SU-DHL-6 (cell line): ENCODE measurements around the gene CCDC7.
"Not testable (repeated sequence)": the region's sequence is repeated elsewhere in the genome, so short reads cannot be mapped to it uniquely, and the experiment has no call there.

ENCODE experiments used
- H2AFZ ChIP-seq: fragments of 200-600 bp; sonication (generic); 2 replicates; pipeline ENCODE4 v1.6.1; 2014; ENCODE audit warnings: low read depth, mild to moderate bottlenecking, moderate library complexity, mixed read lengths, antibody characterized with exemption, low read length; ENCODE audit not compliant: severe bottlenecking
- H3F3A ChIP-seq: fragments of 200-600 bp; shearing (Covaris generic); 2 replicates; pipeline ENCODE4 v1.6.0; 2016; ENCODE audit warnings: antibody characterized with exemption, mild to moderate bottlenecking; ENCODE audit not compliant: insufficient read depth
- H3K27ac ChIP-seq: fragments of 200-600 bp; sonication (generic); 2 replicates; pipeline ENCODE4 v1.5.1; 2016; ENCODE audit warnings: low read depth, mild to moderate bottlenecking, low read length, moderate library complexity, mixed read lengths
- H3K27me3 ChIP-seq: fragments of 200-600 bp; sonication (generic), shearing (Covaris generic); 2 replicates; pipeline ENCODE4 v1.6.0; 2014; ENCODE audit warnings: mild to moderate bottlenecking, low read length
- H3K36me3 ChIP-seq: fragments of 200-600 bp; sonication (generic); 2 replicates; pipeline ENCODE4 v1.6.1; 2014; ENCODE audit warnings: mild to moderate bottlenecking, low read length, mixed read lengths
- H3K4me2 ChIP-seq: fragments of 300-600, 200-600 bp; shearing (Covaris generic), sonication (generic); 2 replicates; pipeline ENCODE4 v1.6.0; 2014; ENCODE audit warnings: low read length, low read depth, mild to moderate bottlenecking; ENCODE audit not compliant: poor library complexity, severe bottlenecking
- H3K4me3 ChIP-seq: fragments of 200-600 bp; sonication (generic); 2 replicates; pipeline ENCODE4 v1.5.1; 2014; ENCODE audit warnings: antibody characterized with exemption, low read length, mild to moderate bottlenecking, mixed read lengths; ENCODE audit not compliant: insufficient read depth, poor library complexity, severe bottlenecking
- H3K79me2 ChIP-seq: fragments of 200-600 bp; sonication (generic); 2 replicates; pipeline ENCODE4 v1.6.1; 2014; ENCODE audit warnings: mild to moderate bottlenecking, low read length, moderate library complexity; ENCODE audit not compliant: insufficient read depth
- H3K9ac ChIP-seq: fragments of 200-600 bp; sonication (generic); 2 replicates; pipeline ENCODE4 v1.7.0; 2014; ENCODE audit warnings: mild to moderate bottlenecking, low read length
- H3K9me2 ChIP-seq: fragments of 200-600 bp; sonication (generic); replicated peaks from 2 replicates; pipeline ENCODE4 v1.6.1; 2014; ENCODE audit warnings: low read length; ENCODE audit not compliant: insufficient read depth
- H3K9me3 ChIP-seq: fragments of 200-600 bp; sonication (generic); 2 replicates; pipeline ENCODE4 v1.6.1; 2014; ENCODE audit warnings: low read length, mixed read lengths; ENCODE audit not compliant: insufficient read depth
- H4K20me1 ChIP-seq: fragments of 200-600 bp; sonication (generic); 2 replicates; pipeline ENCODE4 v1.6.1; 2014; ENCODE audit warnings: low read depth, mild to moderate bottlenecking, antibody characterized with exemption, low read length, moderate library complexity, mixed read lengths
- CTCF ChIP-seq: fragments of 200-600 bp; sonication (generic); IDR thresholded peaks from one replicate; pipeline ENCODE4 v1.5.1; 2017; ENCODE audit warnings: antibody characterized with exemption, mild to moderate bottlenecking, low read length, moderate library complexity; ENCODE audit not compliant: insufficient read depth, poor library complexity, severe bottlenecking
- EZH2phosphoT487 ChIP-seq: fragments of 200-600 bp; sonication (generic), shearing (Covaris generic); conservative IDR thresholded peaks from 2 replicates; pipeline ENCODE4 v1.6.1; 2018; ENCODE audit warnings: mild to moderate bottlenecking, antibody characterized with exemption, low read length, moderate library complexity, mixed read lengths

The CCDC7 gene

GRCh38 chr10:32906595-32906994 is 460.7 kb downstream of the CCDC7 start:
- no peaks in the 10 kb centered on the region for H3F3A ChIP-seq

DNA sequence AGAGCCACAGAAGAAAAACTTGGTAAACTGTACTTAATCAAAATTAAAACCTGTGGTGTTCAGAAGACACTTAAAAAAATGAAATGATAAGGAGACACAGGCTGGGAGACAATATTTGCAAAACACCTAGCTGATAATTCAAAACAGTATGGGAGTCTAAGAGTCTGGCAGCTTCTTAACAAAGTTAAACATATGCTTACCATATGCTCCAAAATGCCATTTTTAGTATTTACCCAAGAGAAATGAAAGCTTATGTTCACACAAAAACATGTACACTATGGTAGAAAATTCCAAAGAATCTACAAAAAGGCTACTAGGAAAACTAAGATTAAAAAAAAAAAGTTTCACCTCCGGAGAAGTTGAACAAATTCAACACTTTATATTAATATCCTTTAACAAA is 463.5 kb downstream of the CCDC7 start:
- Histone ChIP-seq H3K36me3 (no peaks in the 10 kb centered on the region), H3K9me2 (no peaks in the 10 kb centered on the region), H3K4me2 (no peak overlapping the region), H3K9ac (no peak overlapping the region), H3K9me3 (no peaks in the 10 kb centered on the region), H3K27me3 (no peaks in the 10 kb centered on the region), H4K20me1 (no peaks in the 10 kb centered on the region), H3K79me2 (no peaks in the 10 kb centered on the region), H3K27ac (no peak overlapping the region), H3F3A (no peaks in the 10 kb centered on the region), H2AFZ (no peak overlapping the region), H3K4me3 (no peak overlapping the region)
- TF ChIP-seq EZH2phosphoT487 (no peak), CTCF (no peak)

More at GRCh38 chr10:32906595-32906994, 460.7 kb downstream of the CCDC7 start:
- Histone ChIP-seq H3K27ac (no peak overlapping the region), H3K9me2 (no peaks in the 10 kb centered on the region), H2AFZ (no peak overlapping the region), H4K20me1 (no peaks in the 10 kb centered on the region), H3K9me3 (no peaks in the 10 kb centered on the region), H3K27me3 (no peaks in the 10 kb centered on the region), H3K4me2 (no peak overlapping the region), H3K79me2 (no peaks in the 10 kb centered on the region), H3K9ac (no peak overlapping the region), H3K36me3 (no peaks in the 10 kb centered on the region), H3K4me3 (no peak overlapping the region)
- TF ChIP-seq EZH2phosphoT487 (no peak), CTCF (no peak)

GRCh38 chr10:32909970-32910369 is 464.0 kb downstream of the CCDC7 start:
- not testable (repeated sequence) for H3K4me3 ChIP-seq, H3K27ac ChIP-seq, H3F3A ChIP-seq, H3K79me2 ChIP-seq, H3K9ac ChIP-seq, H4K20me1 ChIP-seq, H3K36me3 ChIP-seq, H3K4me2 ChIP-seq, H3K9me3 ChIP-seq, H3K27me3 ChIP-seq, H2AFZ ChIP-seq, H3K9me2 ChIP-seq

- Histone ChIP-seq H3K79me2 (no peaks in the 10 kb centered on the region), H3K27ac (no peak overlapping the region), H4K20me1 (no peaks in the 10 kb centered on the region), H3F3A (no peaks in the 10 kb centered on the region), H3K9me2 (no peaks in the 10 kb centered on the region), H3K4me2 (no peak overlapping the region), H3K4me3 (no peak overlapping the region), H3K9me3 (no peaks in the 10 kb centered on the region), H3K9ac (no peak overlapping the region), H3K36me3 (no peaks in the 10 kb centered on the region), H2AFZ (no peak overlapping the region), H3K27me3 (no peaks in the 10 kb centered on the region)
- TF ChIP-seq EZH2phosphoT487 (no peak), CTCF (no peak)
Observed at GRCh38 chr10:32911285-32912016, 465.5 kb downstream of the CCDC7 start.

- H3K27me3 ChIP-seq, H3K36me3 ChIP-seq, H3K79me2 ChIP-seq, H2AFZ ChIP-seq, H3K9me3 ChIP-seq, H3K4me2 ChIP-seq, H3K4me3 ChIP-seq, H4K20me1 ChIP-seq, H3K9me2 ChIP-seq, H3F3A ChIP-seq, H3K9ac ChIP-seq, H3K27ac ChIP-seq: not testable (repeated sequence)
Observed at GRCh38 chr10:32917817-32918216, 471.9 kb downstream of the CCDC7 start.
